K562 (cell line): ENCODE data around the gene MAEL. TPM values are rescaled to one million over a fixed set of nuclear protein-coding genes. Genes with fewer than 3 reads are reported as not detected.

Experiments used
- ATAC-seq: fragments of 200-7000 bp; cut with Tn5 transposase; 3 replicates; pipeline ENCODE4 v1.9.1; 2020; ENCODE audit warnings: moderate library complexity
- BruUV-seq: library from RNA; stranded (reverse); fragments of 400-500 nt; replicated peaks from 2 replicates; lab custom pipeline; 2021; lab: Mats Ljungman, UMichigan
- CTCF ChIA-PET: fragments of 300-600 bp; formaldehyde crosslinking; extraction: SDS; loops from one replicate; lab custom pipeline; 2021; ENCODE audit warnings: low intra/inter-chr PET ratio; lab: Yijun Ruan, JAX
- POLR2A ChIA-PET: fragments of 300-600, 350-650 bp; sonication (Branson Sonifier 250); formaldehyde crosslinking; extraction: SDS; loops from one replicate; lab custom pipeline; 2021; ENCODE audit warnings: antibody characterized with exemption, inconsistent platforms; lab: Yijun Ruan, JAX
- DNase-seq, 4 experiments: peaks; one replicate each; pipeline versions ENCODE4 v3.0.0 to v3.0.0-alpha.2; 2011 to 2018; ENCODE audit warnings: low spot score in 3 of 4, mixed read lengths in 3 of 4; ENCODE audit errors: extremely low read depth in 1 of 4
- FAIRE-seq: peaks from 2 replicates; lab custom pipeline; 2011; peaks lifted over from hg19 to GRCh38; lab: Jason Lieb, UNC
- H2AFZ ChIP-seq: 2 replicates; pipeline ENCODE4 v1.6.0; 2011; ENCODE audit warnings: low read depth, low read length, control low read depth, inconsistent platforms
- H3K27ac ChIP-seq: fragments of 200-600 bp; 3 replicates; pipeline ENCODE4 v1.8.0; 2011; ENCODE audit warnings: low read depth, mild to moderate bottlenecking, control low read depth, inconsistent platforms, low read length, moderate library complexity, mixed read lengths; ENCODE audit errors: extremely low read depth
- H3K27me3 ChIP-seq, 2 experiments: fragments of 300-600 bp in 1 of 2; 2 replicates in 1 of 2; 3 replicates in 1 of 2; pipeline versions ENCODE4 v1.6.0 to v1.8.0; 2011; ENCODE audit warnings: inconsistent platforms in 2 of 2, low read length in 2 of 2, mild to moderate bottlenecking in 1 of 2, mixed read lengths in 1 of 2, moderate library complexity in 1 of 2; ENCODE audit not compliant: control insufficient read depth in 2 of 2, insufficient read depth in 2 of 2
- H3K36me3 ChIP-seq: fragments of 300-600 bp; 3 replicates; pipeline ENCODE4 v1.8.0; 2011; ENCODE audit warnings: mild to moderate bottlenecking, low read length, inconsistent platforms; ENCODE audit not compliant: control insufficient read depth, insufficient read depth
- H3K4me1 ChIP-seq, 2 experiments: fragments of 200-600 bp in 1 of 2; replicated peaks in 1 of 2; 2 replicates in 1 of 2; 3 replicates in 1 of 2; pipeline versions ENCODE4 v1.5.1 to v1.8.0; 2011; ENCODE audit warnings: inconsistent platforms in 2 of 2, low read length in 2 of 2, mild to moderate bottlenecking in 1 of 2, mixed read lengths in 1 of 2, moderate library complexity in 1 of 2; ENCODE audit not compliant: control insufficient read depth in 2 of 2, insufficient read depth in 2 of 2
- H3K4me2 ChIP-seq: 2 replicates; pipeline ENCODE4 v1.6.1; 2011; ENCODE audit warnings: low read length, control low read depth, inconsistent platforms, mixed read lengths; ENCODE audit not compliant: insufficient read depth
- H3K4me3 ChIP-seq: fragments of 200-600 bp; sonication (generic), shearing (Covaris generic); 2 replicates; pipeline ENCODE4 v1.5.1; 2016; ENCODE audit warnings: control low read depth, inconsistent platforms
- H3K79me2 ChIP-seq: fragments of 200-600 bp; 3 replicates; pipeline ENCODE4 v1.8.0; 2011; ENCODE audit warnings: low read length, inconsistent platforms; ENCODE audit not compliant: control insufficient read depth, insufficient read depth
- H3K9ac ChIP-seq, 2 experiments: 2 replicates each; pipeline versions ENCODE4 v1.6.0 to v1.6.1; 2011; ENCODE audit warnings: low read depth in 2 of 2, low read length in 2 of 2, control low read depth in 1 of 2, inconsistent platforms in 1 of 2, mild to moderate bottlenecking in 1 of 2, mixed read lengths in 1 of 2; ENCODE audit not compliant: insufficient read depth in 1 of 2
- H3K9me1 ChIP-seq: one replicate; pipeline ENCODE4 v1.6.0; 2011; ENCODE audit warnings: inconsistent platforms, mild to moderate bottlenecking, low read length, moderate library complexity; ENCODE audit not compliant: control insufficient read depth, insufficient read depth
- H3K9me3 ChIP-seq: replicated peaks from 2 replicates; pipeline ENCODE4 v1.5.1; 2011; ENCODE audit warnings: low read depth, low read length, inconsistent platforms; ENCODE audit not compliant: control insufficient read depth, insufficient read depth
- H4K20me1 ChIP-seq: replicated peaks from 2 replicates; pipeline ENCODE4 v1.6.1; 2011; ENCODE audit warnings: low read length, inconsistent platforms, mixed read lengths; ENCODE audit not compliant: control insufficient read depth, insufficient read depth
- CSDE1 ChIP-seq, 2 experiments: fragments of 450-650 bp; IDR thresholded peaks; 2 replicates each; pipeline ENCODE4 v1.6.1; 2016; ENCODE audit warnings: mild to moderate bottlenecking in 1 of 2
- DDX20 ChIP-seq: fragments of 450-650 bp; IDR thresholded peaks from 2 replicates; pipeline ENCODE4 v1.6.1; 2016; ENCODE audit warnings: missing genetic modification characterization, low read depth, mild to moderate bottlenecking, missing compliant biosample characterization, moderate library complexity
- GABPB1 ChIP-seq: sonication (generic); formaldehyde crosslinking; IDR thresholded peaks from 2 replicates; pipeline ENCODE4 v1.8.0; 2022; ENCODE audit warnings: mild to moderate bottlenecking, missing genetic modification reagents
- KAT7 ChIP-seq: sonication (generic); formaldehyde crosslinking; IDR thresholded peaks from 2 replicates; pipeline ENCODE4 v1.8.0; 2022; ENCODE audit warnings: missing genetic modification reagents, mild to moderate bottlenecking, borderline replicate concordance
- KDM1A ChIP-seq, 2 experiments: fragments of 450-650 bp; IDR thresholded peaks; 2 replicates each; pipeline ENCODE4 v1.6.1; 2016; ENCODE audit warnings: mild to moderate bottlenecking in 2 of 2
- NEUROD1 ChIP-seq: fragments of 150-350 bp; IDR thresholded peaks from 2 replicates; pipeline ENCODE4 v1.6.1; 2014; ENCODE audit warnings: borderline replicate concordance, low read length, low read depth; ENCODE audit not compliant: partially characterized antibody
- PHB ChIP-seq: fragments of 250-450 bp; sonication (Bioruptor Pico); IDR thresholded peaks from 2 replicates; pipeline ENCODE4 v1.5.0; 2021
- SRSF1 ChIP-seq: fragments of 200-400 bp; formaldehyde crosslinking; IDR thresholded peaks from 2 replicates; pipeline ENCODE4 v1.6.1; 2017; ENCODE audit warnings: mild to moderate bottlenecking, low read depth, low read length, moderate library complexity
- STAT5B ChIP-seq: fragments of 250-450 bp; sonication (Bioruptor Pico); IDR thresholded peaks from 2 replicates; pipeline ENCODE4 v1.8.0; 2021; ENCODE audit warnings: mild to moderate bottlenecking, inconsistent platforms
- ZNF217 ChIP-seq: sonication (generic); formaldehyde crosslinking; IDR thresholded peaks from 2 replicates; pipeline ENCODE4 v1.8.0; 2022; ENCODE audit warnings: mild to moderate bottlenecking, missing genetic modification reagents
- ZNF232 ChIP-seq: sonication (generic); formaldehyde crosslinking; IDR thresholded peaks from 2 replicates; pipeline ENCODE4 v1.8.0; 2022; ENCODE audit warnings: mild to moderate bottlenecking, missing genetic modification reagents
- WGBS: fragments of 100-300 bp; shearing (Covaris generic); methylation state at CpG from one replicate; pipeline ENCODE4 v1.1.6; 2016; ENCODE audit warnings: low coverage, mixed read lengths; ENCODE audit not compliant: insufficient coverage; ENCODE audit errors: missing lambda C conversion rate; 5-methylcytosine and 5-hydroxymethylcytosine counted together
- in situ Hi-C: fragments of 300-500 bp; cut with MboI; formaldehyde crosslinking; loops from 4 replicates; pipeline ENCODE4 v1.15.0; 2018; ENCODE audit warnings: inconsistent platforms, mixed read lengths
- intact Hi-C: fragments of 100-400 bp; cut with micrococcal nuclease; formaldehyde crosslinking; loops from 2 replicates; pipeline ENCODE4 v1.14.2; 2022
- polyA plus RNA-seq, 8 experiments: library from polyadenylated mRNA; depleted of rRNA in 4 of 8; stranded (reverse) in 5 of 8; unstranded in 3 of 8; fragments of >200 nt; fragmentation: Nextera tagmentation in 2 of 8; fragmentation: Illumina TruSeq in 1 of 8; extraction: Ambion mirVana in 2 of 8; extraction: Trizol in 1 of 8; gene quantifications; 2 replicates each; pipeline versions ENCODE4 v1.2.1 to v1.2.3, GENCODE V29; 2011 to 2014; ENCODE audit warnings: inconsistent platforms in 1 of 8, missing spikeins in 1 of 8
- total RNA-seq, 7 experiments: library from RNA; depleted of rRNA in 6 of 7; stranded (reverse); fragments of >200 nt in 6 of 7; fragmentation: Illumina TruSeq in 2 of 7; extraction: Trizol in 2 of 7; gene quantifications; 2 replicates each; pipeline versions ENCODE4 v1.2.1 to v1.2.3, GENCODE V29; 2011 to 2021; ENCODE audit warnings: low replicate concordance in 1 of 7

The MAEL gene
- total and polyA plus RNA-seq, 9 of the 15 experiments (the other 6 are each of a cell fraction or from before 2014, with no cell fraction given) = 0.11 to 1.9 (median 0.75) TPM

GRCh38 chr1:166939741-166940375, 49.2 kb upstream of the MAEL start:
- FAIRE-seq (no peak), DNase-seq (no peak), ATAC-seq (no peak)
- H3K9ac ChIP-seq = no peak overlapping the region
- WGBS = 1% methylated on average over 5 of the region's 5 CpGs
- H3K9me1 ChIP-seq = no peaks in the 10 kb centered on the region
- no peaks in the 10 kb centered on the region for H3K4me1 ChIP-seq
- H3K4me2 ChIP-seq = no peak overlapping the region
- H2AFZ ChIP-seq = no peak overlapping the region
- no peak overlapping the region for H3K4me3 ChIP-seq
- POLR2A ChIA-PET = interaction anchor here (1.3 kb wide), 1 partner anchor 10 kb away, joined by 3 read pairs; no protein-coding TSS in a partner anchor
- H3K9me3 ChIP-seq = no peaks in the 10 kb centered on the region
- TF ChIP-seq CSDE1 (IDR thresholded peaks at IDR 0.05) (no peak), KAT7 (CRISPR knock-in tag) (no peak), DDX20 (tag) (no peak), STAT5B (CRISPR knock-in tag) (no peak), ZNF217 (no peak), ZNF232 (CRISPR knock-in tag) (no peak), GABPB1 (CRISPR knock-in tag) (no peak), NEUROD1 (no peak), KDM1A (IDR thresholded peaks at IDR 0.05) (no peak), SRSF1 (no peak), PHB (CRISPR knock-in tag) (no peak)
- H3K27me3 ChIP-seq = peaks cover 7 to 18% of the 10 kb centered on the region in 2 experiments
- H3K27ac ChIP-seq = no peak overlapping the region
- no peaks in the 10 kb centered on the region for H4K20me1 ChIP-seq
- no peaks in the 10 kb centered on the region for H3K79me2 ChIP-seq
- CTCF ChIA-PET = no interaction called here
- no TSS peak for BruUV-seq
- in situ Hi-C loops = no loop called here
- intact Hi-C loops = no loop called here
- no peaks in the 10 kb centered on the region for H3K36me3 ChIP-seq
